GM12878 (cell line): ENCODE results near the gene CPT1C. TPM values are rescaled to one million over a fixed set of nuclear protein-coding genes. Genes with fewer than 3 reads are reported as not detected.
A peak's percentile ranks its signal among the peaks of the same experiment; 100 is the strongest.

Experiments
- ATF7 ChIP-seq: fragments of 450-650 bp; IDR thresholded peaks from 2 replicates; pipeline ENCODE4 v1.6.1; 2016; ENCODE audit warnings: low read depth, mild to moderate bottlenecking
- CHD2 ChIP-seq: IDR thresholded peaks from 2 replicates; pipeline ENCODE4 v1.6.1; 2011; ENCODE audit warnings: low read depth, low read length, improper control_type of control experiment, borderline replicate concordance
- DPF2 ChIP-seq: fragments of 450-650 bp; IDR thresholded peaks from 2 replicates; pipeline ENCODE4 v1.6.1; 2017; ENCODE audit warnings: mild to moderate bottlenecking
- EED ChIP-seq: sonication (generic); IDR thresholded peaks from 2 replicates; pipeline ENCODE4 v1.6.1; 2016; ENCODE audit warnings: antibody characterized with exemption, low read depth
- POLR2AphosphoS5 ChIP-seq: IDR thresholded peaks from 2 replicates; pipeline ENCODE4 v1.6.1; 2011; ENCODE audit warnings: mild to moderate bottlenecking, low read length, inconsistent platforms
- RAD21 ChIP-seq: IDR thresholded peaks from 2 replicates; pipeline ENCODE4 v1.6.1; 2011; ENCODE audit warnings: mild to moderate bottlenecking, low read depth, low read length, moderate library complexity; ENCODE audit not compliant: insufficient read depth
- SMARCA5 ChIP-seq: fragments of 450-650 bp; IDR thresholded peaks from 2 replicates; pipeline ENCODE4 v1.6.1; 2017; ENCODE audit warnings: mild to moderate bottlenecking
- SREBF2 ChIP-seq: IDR thresholded peaks from 2 replicates; pipeline ENCODE4 v1.6.1; 2012; ENCODE audit warnings: mild to moderate bottlenecking, low read length
- polyA plus RNA-seq, 11 experiments: library from polyadenylated mRNA; depleted of rRNA in 4 of 11; unstranded in 6 of 11; stranded (reverse) in 5 of 11; fragments of >200 nt; fragmentation: Nextera tagmentation in 4 of 11; fragmentation: Illumina TruSeq in 1 of 11; extraction: Ambion mirVana in 4 of 11; extraction: Trizol in 1 of 11; gene quantifications; 1 replicate in 1 of 11; 2 replicates in 10 of 11; pipeline versions ENCODE4 v1.2.1 to v1.2.3, GENCODE V29; 2011 to 2016; ENCODE audit warnings: inconsistent platforms in 2 of 11, missing spikeins in 2 of 11, low read depth in 1 of 11
- total RNA-seq, 4 experiments: library from RNA; depleted of rRNA in 3 of 4; stranded (reverse); fragments of >200 nt in 3 of 4; fragmentation: Illumina TruSeq in 1 of 4; extraction: Trizol in 1 of 4; gene quantifications; 2 replicates each; pipeline versions ENCODE4 v1.2.1 to v1.2.3, GENCODE V29; 2013 to 2021
- TF ChIP-seq, protein P1 (sequence below): fragments of 450-650 bp; formaldehyde crosslinking; IDR thresholded peaks from 2 replicates; pipeline ENCODE4 v1.4.0; 2022; ENCODE audit warnings: mild to moderate bottlenecking, moderate library complexity
- TF ChIP-seq, protein P2 (sequence below): IDR thresholded peaks from 2 replicates; pipeline ENCODE4 v1.6.1; 2011; ENCODE audit warnings: low read depth, mild to moderate bottlenecking, low read length, moderate library complexity, borderline replicate concordance; ENCODE audit errors: extremely low read depth
- TF ChIP-seq, protein P3 (sequence below): fragments of 150-350 bp; IDR thresholded peaks from 2 replicates; pipeline ENCODE4 v1.6.1; 2016; ENCODE audit warnings: low read depth, low read length
- TF ChIP-seq, protein P4 (sequence below), 3 experiments: IDR thresholded peaks in 2 of 3; conservative IDR thresholded peaks in 1 of 3; 2 replicates each; pipeline ENCODE4 v1.5.1; 2011; ENCODE audit warnings: low read depth in 3 of 3, low read length in 3 of 3, mild to moderate bottlenecking in 3 of 3, control low read depth in 2 of 3, moderate library complexity in 2 of 3, inconsistent platforms in 1 of 3, mixed read lengths in 1 of 3; ENCODE audit not compliant: control insufficient read depth in 2 of 3, insufficient read depth in 1 of 3; ENCODE audit errors: extremely low read depth in 1 of 3
- TF ChIP-seq, protein P5 (sequence below): fragments of 450-650 bp; IDR thresholded peaks from 2 replicates; pipeline ENCODE4 v1.6.1; 2018; ENCODE audit warnings: mild to moderate bottlenecking, low read depth, moderate library complexity; ENCODE audit not compliant: partially characterized antibody
- TF ChIP-seq, protein P6 (sequence below): IDR thresholded peaks from 2 replicates; pipeline ENCODE4 v1.6.1; 2011; ENCODE audit warnings: mild to moderate bottlenecking, low read depth, low read length, moderate library complexity; ENCODE audit not compliant: insufficient replicate concordance

The CPT1C gene
- total and polyA plus RNA-seq, 10 of the 15 experiments (the other 5 are each of a cell fraction or from before 2014, with no cell fraction given), result 0.04 to 0.56 (median 0.21) TPM; not detected in 3

DNA sequence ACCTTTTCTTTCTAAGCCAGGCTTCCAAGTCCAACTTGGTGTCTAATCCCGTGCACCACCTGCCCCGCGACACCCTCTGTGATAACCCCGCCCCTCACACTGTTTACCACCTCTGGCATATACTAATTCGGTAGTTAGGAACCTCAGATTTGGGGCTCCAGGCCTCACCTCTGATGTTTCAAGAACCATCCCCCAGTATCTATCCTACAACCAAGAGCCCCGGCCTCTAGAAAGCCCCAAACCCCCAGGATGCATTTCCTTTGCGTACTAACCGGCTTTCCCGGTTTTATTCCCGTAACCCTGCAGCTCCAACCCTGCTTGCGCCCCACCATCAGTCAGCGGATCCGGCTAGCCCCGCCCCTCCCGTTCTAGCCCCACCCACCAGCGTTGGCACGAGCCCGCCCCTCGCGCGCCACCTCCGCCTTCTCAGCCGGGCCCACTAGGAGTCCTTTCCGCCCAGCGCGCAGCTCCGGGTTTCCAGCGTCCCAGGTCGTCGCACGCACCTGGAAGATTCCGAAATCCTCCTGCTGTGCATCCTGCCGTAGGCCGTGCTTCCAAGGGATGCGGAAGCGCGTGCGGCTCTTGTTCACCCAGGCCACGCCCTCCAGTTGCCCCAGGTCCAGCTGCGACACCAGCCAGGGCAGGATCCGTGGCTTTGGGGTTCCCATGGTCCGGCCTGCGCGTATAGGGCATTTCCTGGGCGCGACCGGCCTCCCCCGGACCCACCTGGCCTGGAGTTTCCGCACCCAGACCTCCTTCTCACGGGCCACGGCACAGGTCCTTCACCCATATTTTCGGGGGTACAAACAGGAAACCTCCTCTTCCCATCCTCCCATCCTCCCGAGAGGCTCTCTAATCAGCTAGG is 26.5 kb upstream of the CPT1C start (continued):
- TF ChIP-seq RAD21 (no peak), ATF7 (peak; percentile 81), POLR2AphosphoS5 (peak; percentile 79; the same call in 1 of the 2 replicates), DPF2 (0 out of 2 replicates have a peak, but pooled peaks have one; percentile 49), EED (0 out of 2 replicates have a peak, but pooled peaks have one; percentile 9), SREBF2 (no peak), SMARCA5 (peak; percentile 31; the same call in 1 of the 2 replicates), CHD2 (no peak)
- TF ChIP-seq, protein P1, sequence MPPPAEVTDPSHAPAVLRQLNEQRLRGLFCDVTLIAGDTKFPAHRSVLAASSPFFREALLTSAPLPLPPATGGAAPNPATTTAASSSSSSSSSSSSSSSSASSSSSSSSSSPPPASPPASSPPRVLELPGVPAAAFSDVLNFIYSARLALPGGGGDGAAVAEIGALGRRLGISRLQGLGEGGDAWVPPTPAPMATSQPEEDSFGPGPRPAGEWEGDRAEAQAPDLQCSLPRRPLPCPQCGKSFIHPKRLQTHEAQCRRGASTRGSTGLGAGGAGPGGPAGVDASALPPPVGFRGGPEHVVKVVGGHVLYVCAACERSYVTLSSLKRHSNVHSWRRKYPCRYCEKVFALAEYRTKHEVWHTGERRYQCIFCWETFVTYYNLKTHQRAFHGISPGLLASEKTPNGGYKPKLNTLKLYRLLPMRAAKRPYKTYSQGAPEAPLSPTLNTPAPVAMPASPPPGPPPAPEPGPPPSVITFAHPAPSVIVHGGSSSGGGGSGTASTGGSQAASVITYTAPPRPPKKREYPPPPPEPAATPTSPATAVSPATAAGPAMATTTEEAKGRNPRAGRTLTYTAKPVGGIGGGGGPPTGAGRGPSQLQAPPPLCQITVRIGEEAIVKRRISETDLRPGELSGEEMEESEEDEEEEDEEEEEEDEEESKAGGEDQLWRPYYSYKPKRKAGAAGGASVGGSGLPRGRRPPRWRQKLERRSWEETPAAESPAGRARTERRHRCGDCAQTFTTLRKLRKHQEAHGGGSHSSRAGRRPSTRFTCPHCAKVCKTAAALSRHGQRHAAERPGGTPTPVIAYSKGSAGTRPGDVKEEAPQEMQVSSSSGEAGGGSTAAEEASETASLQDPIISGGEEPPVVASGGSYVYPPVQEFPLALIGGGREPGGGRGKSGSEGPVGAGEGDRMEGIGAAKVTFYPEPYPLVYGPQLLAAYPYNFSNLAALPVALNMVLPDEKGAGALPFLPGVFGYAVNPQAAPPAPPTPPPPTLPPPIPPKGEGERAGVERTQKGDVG, result no peak
- TF ChIP-seq, protein P2, sequence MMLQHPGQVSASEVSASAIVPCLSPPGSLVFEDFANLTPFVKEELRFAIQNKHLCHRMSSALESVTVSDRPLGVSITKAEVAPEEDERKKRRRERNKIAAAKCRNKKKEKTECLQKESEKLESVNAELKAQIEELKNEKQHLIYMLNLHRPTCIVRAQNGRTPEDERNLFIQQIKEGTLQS, result no peak
- TF ChIP-seq, protein P3, sequence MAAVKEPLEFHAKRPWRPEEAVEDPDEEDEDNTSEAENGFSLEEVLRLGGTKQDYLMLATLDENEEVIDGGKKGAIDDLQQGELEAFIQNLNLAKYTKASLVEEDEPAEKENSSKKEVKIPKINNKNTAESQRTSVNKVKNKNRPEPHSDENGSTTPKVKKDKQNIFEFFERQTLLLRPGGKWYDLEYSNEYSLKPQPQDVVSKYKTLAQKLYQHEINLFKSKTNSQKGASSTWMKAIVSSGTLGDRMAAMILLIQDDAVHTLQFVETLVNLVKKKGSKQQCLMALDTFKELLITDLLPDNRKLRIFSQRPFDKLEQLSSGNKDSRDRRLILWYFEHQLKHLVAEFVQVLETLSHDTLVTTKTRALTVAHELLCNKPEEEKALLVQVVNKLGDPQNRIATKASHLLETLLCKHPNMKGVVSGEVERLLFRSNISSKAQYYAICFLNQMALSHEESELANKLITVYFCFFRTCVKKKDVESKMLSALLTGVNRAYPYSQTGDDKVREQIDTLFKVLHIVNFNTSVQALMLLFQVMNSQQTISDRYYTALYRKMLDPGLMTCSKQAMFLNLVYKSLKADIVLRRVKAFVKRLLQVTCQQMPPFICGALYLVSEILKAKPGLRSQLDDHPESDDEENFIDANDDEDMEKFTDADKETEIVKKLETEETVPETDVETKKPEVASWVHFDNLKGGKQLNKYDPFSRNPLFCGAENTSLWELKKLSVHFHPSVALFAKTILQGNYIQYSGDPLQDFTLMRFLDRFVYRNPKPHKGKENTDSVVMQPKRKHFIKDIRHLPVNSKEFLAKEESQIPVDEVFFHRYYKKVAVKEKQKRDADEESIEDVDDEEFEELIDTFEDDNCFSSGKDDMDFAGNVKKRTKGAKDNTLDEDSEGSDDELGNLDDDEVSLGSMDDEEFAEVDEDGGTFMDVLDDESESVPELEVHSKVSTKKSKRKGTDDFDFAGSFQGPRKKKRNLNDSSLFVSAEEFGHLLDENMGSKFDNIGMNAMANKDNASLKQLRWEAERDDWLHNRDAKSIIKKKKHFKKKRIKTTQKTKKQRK, result no peak
- TF ChIP-seq, protein P4, sequence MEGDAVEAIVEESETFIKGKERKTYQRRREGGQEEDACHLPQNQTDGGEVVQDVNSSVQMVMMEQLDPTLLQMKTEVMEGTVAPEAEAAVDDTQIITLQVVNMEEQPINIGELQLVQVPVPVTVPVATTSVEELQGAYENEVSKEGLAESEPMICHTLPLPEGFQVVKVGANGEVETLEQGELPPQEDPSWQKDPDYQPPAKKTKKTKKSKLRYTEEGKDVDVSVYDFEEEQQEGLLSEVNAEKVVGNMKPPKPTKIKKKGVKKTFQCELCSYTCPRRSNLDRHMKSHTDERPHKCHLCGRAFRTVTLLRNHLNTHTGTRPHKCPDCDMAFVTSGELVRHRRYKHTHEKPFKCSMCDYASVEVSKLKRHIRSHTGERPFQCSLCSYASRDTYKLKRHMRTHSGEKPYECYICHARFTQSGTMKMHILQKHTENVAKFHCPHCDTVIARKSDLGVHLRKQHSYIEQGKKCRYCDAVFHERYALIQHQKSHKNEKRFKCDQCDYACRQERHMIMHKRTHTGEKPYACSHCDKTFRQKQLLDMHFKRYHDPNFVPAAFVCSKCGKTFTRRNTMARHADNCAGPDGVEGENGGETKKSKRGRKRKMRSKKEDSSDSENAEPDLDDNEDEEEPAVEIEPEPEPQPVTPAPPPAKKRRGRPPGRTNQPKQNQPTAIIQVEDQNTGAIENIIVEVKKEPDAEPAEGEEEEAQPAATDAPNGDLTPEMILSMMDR (IDR thresholded peaks at IDR 0.05 in 2 of 3, conservative IDR thresholded peaks at IDR 0.05 in 1 of 3; ENCODE audit: control insufficient read depth in 2 of 3, extremely low read depth in 1 of 3, insufficient read depth in 1 of 3, low read depth in 3 of 3, low read length in 3 of 3), result 0 out of 6 replicates have a peak, but pooled peaks of 1 of the 3 experiments have one; percentile 5
- TF ChIP-seq, protein P5, sequence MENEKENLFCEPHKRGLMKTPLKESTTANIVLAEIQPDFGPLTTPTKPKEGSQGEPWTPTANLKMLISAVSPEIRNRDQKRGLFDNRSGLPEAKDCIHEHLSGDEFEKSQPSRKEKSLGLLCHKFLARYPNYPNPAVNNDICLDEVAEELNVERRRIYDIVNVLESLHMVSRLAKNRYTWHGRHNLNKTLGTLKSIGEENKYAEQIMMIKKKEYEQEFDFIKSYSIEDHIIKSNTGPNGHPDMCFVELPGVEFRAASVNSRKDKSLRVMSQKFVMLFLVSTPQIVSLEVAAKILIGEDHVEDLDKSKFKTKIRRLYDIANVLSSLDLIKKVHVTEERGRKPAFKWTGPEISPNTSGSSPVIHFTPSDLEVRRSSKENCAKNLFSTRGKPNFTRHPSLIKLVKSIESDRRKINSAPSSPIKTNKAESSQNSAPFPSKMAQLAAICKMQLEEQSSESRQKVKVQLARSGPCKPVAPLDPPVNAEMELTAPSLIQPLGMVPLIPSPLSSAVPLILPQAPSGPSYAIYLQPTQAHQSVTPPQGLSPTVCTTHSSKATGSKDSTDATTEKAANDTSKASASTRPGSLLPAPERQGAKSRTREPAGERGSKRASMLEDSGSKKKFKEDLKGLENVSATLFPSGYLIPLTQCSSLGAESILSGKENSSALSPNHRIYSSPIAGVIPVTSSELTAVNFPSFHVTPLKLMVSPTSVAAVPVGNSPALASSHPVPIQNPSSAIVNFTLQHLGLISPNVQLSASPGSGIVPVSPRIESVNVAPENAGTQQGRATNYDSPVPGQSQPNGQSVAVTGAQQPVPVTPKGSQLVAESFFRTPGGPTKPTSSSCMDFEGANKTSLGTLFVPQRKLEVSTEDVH, result no peak
- TF ChIP-seq, protein P6, sequence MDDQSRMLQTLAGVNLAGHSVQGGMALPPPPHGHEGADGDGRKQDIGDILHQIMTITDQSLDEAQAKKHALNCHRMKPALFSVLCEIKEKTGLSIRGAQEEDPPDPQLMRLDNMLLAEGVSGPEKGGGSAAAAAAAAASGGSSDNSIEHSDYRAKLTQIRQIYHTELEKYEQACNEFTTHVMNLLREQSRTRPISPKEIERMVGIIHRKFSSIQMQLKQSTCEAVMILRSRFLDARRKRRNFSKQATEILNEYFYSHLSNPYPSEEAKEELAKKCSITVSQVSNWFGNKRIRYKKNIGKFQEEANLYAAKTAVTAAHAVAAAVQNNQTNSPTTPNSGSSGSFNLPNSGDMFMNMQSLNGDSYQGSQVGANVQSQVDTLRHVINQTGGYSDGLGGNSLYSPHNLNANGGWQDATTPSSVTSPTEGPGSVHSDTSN, result no peak
